SU-DHL-6 (cell line): ENCODE data around the gene DGKH.

ENCODE experiments used
- EZH2phosphoT487 ChIP-seq: fragments of 200-600 bp; sonication (generic), shearing (Covaris generic); conservative IDR thresholded peaks from 2 replicates; pipeline ENCODE4 v1.6.1; 2018; ENCODE audit warnings: mild to moderate bottlenecking, antibody characterized with exemption, low read length, moderate library complexity, mixed read lengths
- TF ChIP-seq, protein P1 (sequence below): fragments of 200-600 bp; sonication (generic); IDR thresholded peaks from one replicate; pipeline ENCODE4 v1.5.1; 2017; ENCODE audit warnings: antibody characterized with exemption, mild to moderate bottlenecking, low read length, moderate library complexity; ENCODE audit not compliant: insufficient read depth, poor library complexity, severe bottlenecking

DNA sequence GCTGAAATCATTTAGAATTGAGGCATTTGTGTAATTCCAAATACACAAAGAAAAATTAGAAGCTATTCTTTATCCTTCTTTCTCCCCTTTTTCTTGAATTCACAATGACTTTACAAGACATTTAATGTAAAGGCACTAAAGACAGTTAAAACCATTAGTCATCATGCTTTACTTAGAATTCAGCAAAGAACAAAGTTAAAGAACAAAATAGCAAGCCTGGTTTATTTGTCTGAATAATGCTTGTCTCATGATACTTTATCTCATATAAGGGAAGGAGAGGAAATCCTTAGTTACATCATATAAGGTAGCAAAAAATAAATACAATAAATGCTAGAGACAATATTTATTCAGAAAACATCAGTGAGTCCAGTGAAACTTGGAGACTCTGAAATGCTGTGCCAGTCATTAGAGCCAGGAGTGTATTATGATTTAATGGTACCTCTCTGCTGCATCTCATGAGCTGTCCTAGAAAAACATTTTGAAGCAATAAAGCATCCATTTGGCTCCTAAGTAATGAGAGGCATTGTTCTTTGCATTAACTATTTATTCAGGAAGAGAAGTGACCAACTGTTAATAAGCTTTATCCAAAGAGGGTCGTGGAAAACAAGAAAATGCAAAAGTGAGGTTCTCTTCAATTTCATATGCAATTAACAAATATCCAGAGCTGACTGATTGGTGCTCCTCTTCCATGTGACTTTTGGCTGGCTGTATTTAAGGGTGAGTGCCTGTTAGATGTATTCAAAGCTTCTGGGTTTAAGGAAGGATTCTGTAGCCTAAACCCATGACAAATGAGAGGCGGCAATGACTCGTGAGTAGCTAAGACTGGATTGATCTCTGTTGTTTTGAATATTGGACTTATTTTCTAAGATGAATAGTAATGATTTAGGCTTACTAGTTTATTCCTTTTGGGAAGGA, 105.0 kb downstream of the DGKH start:
- TF ChIP-seq, protein P1, sequence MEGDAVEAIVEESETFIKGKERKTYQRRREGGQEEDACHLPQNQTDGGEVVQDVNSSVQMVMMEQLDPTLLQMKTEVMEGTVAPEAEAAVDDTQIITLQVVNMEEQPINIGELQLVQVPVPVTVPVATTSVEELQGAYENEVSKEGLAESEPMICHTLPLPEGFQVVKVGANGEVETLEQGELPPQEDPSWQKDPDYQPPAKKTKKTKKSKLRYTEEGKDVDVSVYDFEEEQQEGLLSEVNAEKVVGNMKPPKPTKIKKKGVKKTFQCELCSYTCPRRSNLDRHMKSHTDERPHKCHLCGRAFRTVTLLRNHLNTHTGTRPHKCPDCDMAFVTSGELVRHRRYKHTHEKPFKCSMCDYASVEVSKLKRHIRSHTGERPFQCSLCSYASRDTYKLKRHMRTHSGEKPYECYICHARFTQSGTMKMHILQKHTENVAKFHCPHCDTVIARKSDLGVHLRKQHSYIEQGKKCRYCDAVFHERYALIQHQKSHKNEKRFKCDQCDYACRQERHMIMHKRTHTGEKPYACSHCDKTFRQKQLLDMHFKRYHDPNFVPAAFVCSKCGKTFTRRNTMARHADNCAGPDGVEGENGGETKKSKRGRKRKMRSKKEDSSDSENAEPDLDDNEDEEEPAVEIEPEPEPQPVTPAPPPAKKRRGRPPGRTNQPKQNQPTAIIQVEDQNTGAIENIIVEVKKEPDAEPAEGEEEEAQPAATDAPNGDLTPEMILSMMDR: no peak
- no peak for TF ChIP-seq EZH2phosphoT487
